ENCODE data around the gene NR1H4. TPM values are rescaled to one million over a fixed set of nuclear protein-coding genes. Genes with fewer than 3 reads are reported as not detected.
"Not testable (repeated sequence)": the region's sequence is repeated elsewhere in the genome, so short reads cannot be mapped to it uniquely, and the experiment has no call there.

NR1H4 gene
- not detected in 2 replicates for total RNA-seq (2014; rRNA removed; shearing (Covaris generic))

GRCh38 chr12:100473716-100474150 is at the start of gene NR1H4:
NR1H4 (plus strand) TSS chr12:100473866; CDS start chr12:100493324, 19,458 bp downstream.
- no peaks in the 10 kb centered on the region for H3K27me3 ChIP-seq (ENCODE audit: control insufficient read depth, insufficient read depth, low read length)
- no peak within 1 kb of the TSS for H3K4me3 ChIP-seq (ENCODE audit: insufficient read depth, low read depth, low read length)
- DNase-seq = no peak
- H3K36me3 ChIP-seq (replicated peaks; ENCODE audit: control insufficient read depth, insufficient read depth, low read length) = no peaks in the 10 kb centered on the region

GRCh38 chr12:100426145-100426544 is 47.5 kb upstream of the NR1H4 start:
- Histone ChIP-seq H3K36me3 (replicated peaks; ENCODE audit: control insufficient read depth, insufficient read depth, low read length) (no peaks in the 10 kb centered on the region), H3K4me3 (ENCODE audit: insufficient read depth, low read depth, low read length) (no peak overlapping the region), H3K27me3 (ENCODE audit: control insufficient read depth, insufficient read depth, low read length) (no peaks in the 10 kb centered on the region)
- DNase-seq = no peak

- Histone ChIP-seq H3K4me3 (ENCODE audit: insufficient read depth, low read depth, low read length) (no peak overlapping the region), H3K27me3 (ENCODE audit: control insufficient read depth, insufficient read depth, low read length) (no peaks in the 10 kb centered on the region), H3K36me3 (replicated peaks; ENCODE audit: control insufficient read depth, insufficient read depth, low read length) (no peaks in the 10 kb centered on the region)
- no peak for DNase-seq
Observed at GRCh38 chr12:100427078-100427477, 46.6 kb upstream of the NR1H4 start.

- H3K27me3 ChIP-seq (ENCODE audit: control insufficient read depth, insufficient read depth, low read length); DNase-seq; H3K4me3 ChIP-seq (ENCODE audit: insufficient read depth, low read depth, low read length); H3K36me3 ChIP-seq (replicated peaks; ENCODE audit: control insufficient read depth, insufficient read depth, low read length): not testable (repeated sequence)
Observed at GRCh38 chr12:100430251-100430650, 43.4 kb upstream of the NR1H4 start.

GRCh38 chr12:100433701-100434100 is 40.0 kb upstream of the NR1H4 start:
- no peak for DNase-seq
- Histone ChIP-seq H3K36me3 (replicated peaks; ENCODE audit: control insufficient read depth, insufficient read depth, low read length) (no peaks in the 10 kb centered on the region), H3K4me3 (ENCODE audit: insufficient read depth, low read depth, low read length) (no peak overlapping the region), H3K27me3 (ENCODE audit: control insufficient read depth, insufficient read depth, low read length) (no peaks in the 10 kb centered on the region)

- no peak for DNase-seq
- Histone ChIP-seq H3K4me3 (ENCODE audit: insufficient read depth, low read depth, low read length) (no peak overlapping the region), H3K36me3 (replicated peaks; ENCODE audit: control insufficient read depth, insufficient read depth, low read length) (no peaks in the 10 kb centered on the region), H3K27me3 (ENCODE audit: control insufficient read depth, insufficient read depth, low read length) (no peaks in the 10 kb centered on the region)
Observed at GRCh38 chr12:100434177-100434576, 39.5 kb upstream of the NR1H4 start.

GRCh38 chr12:100435957-100436356 is 37.7 kb upstream of the NR1H4 start:
- Histone ChIP-seq H3K27me3 (ENCODE audit: control insufficient read depth, insufficient read depth, low read length) (no peaks in the 10 kb centered on the region), H3K36me3 (replicated peaks; ENCODE audit: control insufficient read depth, insufficient read depth, low read length) (no peaks in the 10 kb centered on the region), H3K4me3 (ENCODE audit: insufficient read depth, low read depth, low read length) (no peak overlapping the region)
- no peak for DNase-seq

GRCh38 chr12:100437038-100437841 is 36.4 kb upstream of the NR1H4 start:
- H3K4me3 ChIP-seq (ENCODE audit: insufficient read depth, low read depth, low read length) = no peak overlapping the region
- DNase-seq = no peak
- no peaks in the 10 kb centered on the region for H3K36me3 ChIP-seq (replicated peaks; ENCODE audit: control insufficient read depth, insufficient read depth, low read length)
- no peaks in the 10 kb centered on the region for H3K27me3 ChIP-seq (ENCODE audit: control insufficient read depth, insufficient read depth, low read length)

- DNase-seq = no peak
- Histone ChIP-seq H3K27me3 (ENCODE audit: control insufficient read depth, insufficient read depth, low read length) (no peaks in the 10 kb centered on the region), H3K36me3 (replicated peaks; ENCODE audit: control insufficient read depth, insufficient read depth, low read length) (no peaks in the 10 kb centered on the region), H3K4me3 (ENCODE audit: insufficient read depth, low read depth, low read length) (no peak overlapping the region)
Observed at GRCh38 chr12:100439797-100440196, 33.9 kb upstream of the NR1H4 start.

- no peaks in the 10 kb centered on the region for H3K36me3 ChIP-seq (replicated peaks; ENCODE audit: control insufficient read depth, insufficient read depth, low read length)
- H3K4me3 ChIP-seq (ENCODE audit: insufficient read depth, low read depth, low read length) = no peak overlapping the region
- DNase-seq = no peak
- no peaks in the 10 kb centered on the region for H3K27me3 ChIP-seq (ENCODE audit: control insufficient read depth, insufficient read depth, low read length)
Observed at GRCh38 chr12:100442403-100442802, 31.3 kb upstream of the NR1H4 start.

GRCh38 chr12:100443434-100443833 is 30.2 kb upstream of the NR1H4 start:
- no peak for DNase-seq
- H3K36me3 ChIP-seq (replicated peaks; ENCODE audit: control insufficient read depth, insufficient read depth, low read length) = no peaks in the 10 kb centered on the region
- no peaks in the 10 kb centered on the region for H3K27me3 ChIP-seq (ENCODE audit: control insufficient read depth, insufficient read depth, low read length)
- H3K4me3 ChIP-seq (ENCODE audit: insufficient read depth, low read depth, low read length) = no peak overlapping the region

- no peak for DNase-seq
- Histone ChIP-seq H3K36me3 (replicated peaks; ENCODE audit: control insufficient read depth, insufficient read depth, low read length) (no peaks in the 10 kb centered on the region), H3K27me3 (ENCODE audit: control insufficient read depth, insufficient read depth, low read length) (no peaks in the 10 kb centered on the region), H3K4me3 (ENCODE audit: insufficient read depth, low read depth, low read length) (no peak overlapping the region)
Observed at GRCh38 chr12:100445081-100445481, 28.6 kb upstream of the NR1H4 start.

GRCh38 chr12:100447381-100447780 is 26.3 kb upstream of the NR1H4 start:
- DNase-seq = peak; percentile 26
- Histone ChIP-seq H3K36me3 (replicated peaks; ENCODE audit: control insufficient read depth, insufficient read depth, low read length) (no peaks in the 10 kb centered on the region), H3K4me3 (ENCODE audit: insufficient read depth, low read depth, low read length) (no peak overlapping the region), H3K27me3 (ENCODE audit: control insufficient read depth, insufficient read depth, low read length) (no peaks in the 10 kb centered on the region)

- H3K4me3 ChIP-seq (ENCODE audit: insufficient read depth, low read depth, low read length) = no peak overlapping the region
- H3K27me3 ChIP-seq (ENCODE audit: control insufficient read depth, insufficient read depth, low read length) = no peaks in the 10 kb centered on the region
- H3K36me3 ChIP-seq (replicated peaks; ENCODE audit: control insufficient read depth, insufficient read depth, low read length) = no peaks in the 10 kb centered on the region
- DNase-seq = no peak
Observed at GRCh38 chr12:100448656-100449055, 25.0 kb upstream of the NR1H4 start.

GRCh38 chr12:100450735-100451134 is 22.9 kb upstream of the NR1H4 start:
- Histone ChIP-seq H3K36me3 (replicated peaks; ENCODE audit: control insufficient read depth, insufficient read depth, low read length) (no peaks in the 10 kb centered on the region), H3K4me3 (ENCODE audit: insufficient read depth, low read depth, low read length) (no peak overlapping the region), H3K27me3 (ENCODE audit: control insufficient read depth, insufficient read depth, low read length) (no peaks in the 10 kb centered on the region)
- DNase-seq = no peak

All from H7 (cell line).